ENCODE measurements around the gene PCDHGC5. TPM values are rescaled to one million over a fixed set of nuclear protein-coding genes. Genes with fewer than 3 reads are reported as not detected.

The PCDHGC5 gene
- total RNA-seq, 2 experiments from 2014 or later = not detected

DNA sequence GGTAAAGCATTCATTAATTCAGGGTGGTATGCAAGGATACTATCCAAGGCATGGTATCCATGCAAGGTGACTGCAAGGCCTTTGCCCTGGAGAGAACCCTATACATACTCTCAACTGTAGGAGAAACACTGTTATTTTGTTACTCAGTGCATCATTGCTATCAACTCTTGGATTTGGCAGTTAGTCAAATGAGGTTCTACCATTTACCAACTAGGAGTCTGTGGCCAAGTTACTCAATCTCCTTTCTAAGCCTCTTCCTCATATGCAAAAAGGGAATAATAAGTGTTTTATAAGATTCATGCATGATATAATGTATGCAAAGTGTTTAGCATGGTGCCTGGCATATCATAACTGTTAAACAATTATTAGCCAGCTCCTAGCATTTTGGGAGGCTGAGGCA is 9.1 kb upstream of the PCDHGC5 start:
- peaks cover 3% of the 10 kb centered on the region for H3K36me3 Mint-ChIP-seq (ENCODE audit: low read depth)
- ChIA-PET POLR2A (no interaction called here), CTCF (no interaction called here)
- H3K4me3 Mint-ChIP-seq = no peak overlapping the region
- peaks cover 80% of the 10 kb centered on the region for H3K27me3 Mint-ChIP-seq (ENCODE audit: low read depth)
- no peak overlapping the region for H3K27ac Mint-ChIP-seq
- peaks cover 29% of the 10 kb centered on the region for H3K4me1 Mint-ChIP-seq (ENCODE audit: low read depth)
- DNase-seq = no peak
- no peaks in the 10 kb centered on the region for H3K9me3 Mint-ChIP-seq (ENCODE audit: insufficient read depth)
- ATAC-seq = no peak

DNA sequence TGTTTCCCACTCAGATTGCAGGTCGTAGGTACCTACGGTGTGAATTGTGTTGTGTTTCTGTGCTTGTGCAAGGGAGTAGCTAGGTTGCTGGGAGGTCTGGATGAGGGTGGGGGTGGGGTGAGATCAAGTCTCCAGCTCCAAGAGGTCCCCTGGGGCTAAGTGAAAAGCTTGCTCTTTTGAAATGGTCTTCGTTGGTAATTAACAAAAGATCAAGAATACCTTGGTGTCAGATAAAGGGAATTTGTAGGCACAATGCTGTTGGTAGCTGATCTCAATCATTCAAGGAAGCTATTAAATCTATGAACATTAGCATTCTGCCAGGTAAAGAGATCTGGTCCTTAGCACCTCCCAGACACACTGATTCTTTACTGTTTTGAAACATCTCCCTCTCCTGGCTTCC is 5.0 kb upstream of the PCDHGC5 start:
- H3K4me1 Mint-ChIP-seq (ENCODE audit: low read depth) = peaks cover 3% of the 10 kb centered on the region

GRCh38 chr5:141484310-141484640 is 4.6 kb upstream of the PCDHGC5 start:
- DNase-seq = no peak
- peaks cover 74% of the 10 kb centered on the region for H3K27me3 Mint-ChIP-seq (ENCODE audit: low read depth)
- no peak overlapping the region for H3K4me3 Mint-ChIP-seq
- no peak for ATAC-seq
- peaks cover 3% of the 10 kb centered on the region for H3K4me1 Mint-ChIP-seq (ENCODE audit: low read depth)
- H3K27ac Mint-ChIP-seq = no peak overlapping the region
- CTCF ChIA-PET = no interaction called here
- POLR2A ChIA-PET = interaction anchor here (1.5 kb wide), 1 partner anchor 9 kb away, joined by 3 read pairs; no protein-coding TSS in a partner anchor
- H3K36me3 Mint-ChIP-seq (ENCODE audit: low read depth) = no peaks in the 10 kb centered on the region
- no peaks in the 10 kb centered on the region for H3K9me3 Mint-ChIP-seq (ENCODE audit: insufficient read depth)

More for the DNA sequence above, 5.0 kb upstream of the PCDHGC5 start:
- DNase-seq = no peak
- H3K27ac Mint-ChIP-seq = no peak overlapping the region
- no peaks in the 10 kb centered on the region for H3K36me3 Mint-ChIP-seq (ENCODE audit: low read depth)
- no peak overlapping the region for H3K4me3 Mint-ChIP-seq
- CTCF ChIA-PET = no interaction called here
- no peaks in the 10 kb centered on the region for H3K9me3 Mint-ChIP-seq (ENCODE audit: insufficient read depth)
- POLR2A ChIA-PET = interaction anchor here (1.5 kb wide), 1 partner anchor 9 kb away, joined by 3 read pairs; no protein-coding TSS in a partner anchor
- peaks cover 73% of the 10 kb centered on the region for H3K27me3 Mint-ChIP-seq (ENCODE audit: low read depth)
- ATAC-seq = no peak

DNA sequence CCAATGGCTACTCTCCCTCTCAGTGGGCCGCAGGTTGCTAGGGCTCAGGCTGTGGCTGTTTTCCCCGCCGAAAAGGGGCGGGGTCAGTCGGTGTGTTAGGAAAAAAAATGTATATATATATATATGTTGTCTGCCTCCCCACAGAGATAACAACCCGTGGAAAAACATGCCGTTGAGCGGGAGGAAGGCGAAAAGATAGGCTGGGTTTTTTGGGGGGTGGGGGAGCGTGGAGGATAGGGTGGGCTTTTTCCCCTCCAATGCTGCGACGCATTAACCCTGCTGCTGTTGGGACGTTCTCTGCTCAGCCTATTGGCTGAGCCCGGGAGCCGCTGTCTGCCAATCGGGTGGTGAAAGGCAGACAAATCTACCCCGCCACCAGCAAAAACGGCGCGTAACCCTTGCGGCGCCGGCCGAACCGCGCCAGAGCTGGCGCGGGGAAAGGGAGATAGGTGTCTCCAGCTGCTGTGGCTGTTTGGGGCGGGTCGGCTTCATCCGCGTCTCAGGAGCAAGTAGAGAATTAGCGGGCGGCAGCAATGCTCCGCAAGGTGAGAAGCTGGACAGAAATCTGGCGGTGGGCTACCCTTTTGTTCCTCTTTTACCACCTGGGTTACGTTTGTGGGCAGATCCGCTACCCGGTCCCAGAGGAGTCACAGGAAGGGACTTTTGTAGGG is 4.1 kb upstream of the PCDHGC5 start, which contains the start of gene PCDHGC4:
Gene PCDHGC4 (plus strand): TSS at position 390 of the 671 bp plus-strand sequence. CDS start 144 bp downstream, at position 534.
- no peak for ATAC-seq

DNA sequence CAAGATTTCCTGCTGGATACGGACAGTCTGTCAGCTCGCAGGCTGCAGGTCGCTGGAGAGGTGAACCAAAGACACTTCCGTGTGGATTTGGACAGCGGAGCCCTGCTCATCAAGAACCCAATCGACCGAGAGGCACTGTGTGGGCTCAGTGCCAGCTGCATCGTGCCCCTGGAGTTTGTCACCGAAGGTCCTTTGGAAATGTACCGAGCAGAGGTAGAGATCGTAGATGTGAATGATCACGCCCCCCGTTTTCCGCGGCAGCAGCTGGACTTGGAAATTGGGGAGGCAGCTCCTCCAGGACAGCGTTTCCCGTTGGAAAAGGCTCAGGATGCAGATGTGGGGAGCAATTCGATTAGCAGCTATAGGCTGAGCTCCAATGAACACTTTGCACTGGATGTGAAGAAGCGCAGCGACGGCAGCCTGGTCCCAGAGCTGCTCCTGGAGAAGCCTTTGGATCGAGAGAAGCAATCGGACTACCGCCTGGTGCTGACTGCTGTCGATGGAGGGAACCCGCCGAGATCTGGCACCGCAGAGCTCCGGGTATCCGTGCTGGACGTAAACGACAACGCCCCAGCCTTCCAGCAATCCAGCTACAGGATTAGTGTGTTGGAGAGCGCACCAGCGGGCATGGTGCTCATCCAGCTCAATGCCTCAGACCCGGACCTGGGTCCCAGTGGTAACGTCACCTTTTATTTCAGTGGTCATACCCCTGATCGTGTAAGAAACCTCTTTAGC is 3.4 kb upstream of the PCDHGC5 start:
- peaks cover 3% of the 10 kb centered on the region for H3K4me1 Mint-ChIP-seq (ENCODE audit: low read depth)
- ATAC-seq = no peak
- CTCF ChIA-PET = interaction anchor here (0.8 to 1.7 kb wide), 6 partner anchors 10 to 165 kb away, joined by 3 to 4 read pairs (median 3); partner anchors contain the start of genes PCDHGA11, PCDHGC3 and TAF7

More for the DNA sequence above, 4.1 kb upstream of the PCDHGC5 start, which contains the start of gene PCDHGC4:
- no peaks in the 10 kb centered on the region for H3K36me3 Mint-ChIP-seq (ENCODE audit: low read depth)
- peaks cover 74% of the 10 kb centered on the region for H3K27me3 Mint-ChIP-seq (ENCODE audit: low read depth)
- CTCF ChIA-PET = interaction anchor here (0.8 to 1.3 kb wide), 5 partner anchors 23 to 165 kb away, joined by 3 to 4 read pairs (median 3); partner anchors contain the start of genes PCDHGA11 and TAF7
- no peak within 1 kb of the TSS for H3K27ac Mint-ChIP-seq
- H3K4me1 Mint-ChIP-seq (ENCODE audit: low read depth) = peaks cover 3% of the 10 kb centered on the region
- no peaks in the 10 kb centered on the region for H3K9me3 Mint-ChIP-seq (ENCODE audit: insufficient read depth)
- H3K4me3 Mint-ChIP-seq = no peak within 1 kb of the TSS
- POLR2A ChIA-PET = interaction anchor here (1.5 kb wide), 1 partner anchor 8 kb away, joined by 3 read pairs; no protein-coding TSS in a partner anchor
- DNase-seq = no peak

GRCh38 chr5:141486091-141486490 is 2.8 kb upstream of the PCDHGC5 start:
- Mint-ChIP-seq H3K4me3 (no peak overlapping the region), H3K36me3 (ENCODE audit: low read depth) (no peaks in the 10 kb centered on the region), H3K9me3 (ENCODE audit: insufficient read depth) (no peaks in the 10 kb centered on the region), H3K27ac (no peak overlapping the region), H3K27me3 (ENCODE audit: low read depth) (peaks cover 78% of the 10 kb centered on the region), H3K4me1 (ENCODE audit: low read depth) (peaks cover 3% of the 10 kb centered on the region)
- ChIA-PET CTCF (interaction anchor here (1.3 to 1.7 kb wide), 2 partner anchors 11 to 166 kb away, joined by 3 read pairs; partner anchors contain the start of genes PCDHGC3 and TAF7), POLR2A (no interaction called here)
- DNase-seq (no peak), ATAC-seq (no peak)

More for the DNA sequence above, 3.4 kb upstream of the PCDHGC5 start:
- no peak overlapping the region for H3K4me3 Mint-ChIP-seq
- no peak for DNase-seq
- H3K27me3 Mint-ChIP-seq (ENCODE audit: low read depth) = peaks cover 76% of the 10 kb centered on the region
- POLR2A ChIA-PET = no interaction called here
- H3K27ac Mint-ChIP-seq = no peak overlapping the region
- no peaks in the 10 kb centered on the region for H3K36me3 Mint-ChIP-seq (ENCODE audit: low read depth)
- no peaks in the 10 kb centered on the region for H3K9me3 Mint-ChIP-seq (ENCODE audit: insufficient read depth)

- ATAC-seq = no peak
- Mint-ChIP-seq H3K9me3 (ENCODE audit: insufficient read depth) (no peaks in the 10 kb centered on the region), H3K4me3 (no peak overlapping the region), H3K36me3 (ENCODE audit: low read depth) (peaks cover 2% of the 10 kb centered on the region), H3K4me1 (ENCODE audit: low read depth) (peaks cover 6% of the 10 kb centered on the region), H3K27ac (no peak overlapping the region), H3K27me3 (ENCODE audit: low read depth) (peaks cover 83% of the 10 kb centered on the region)
- DNase-seq = no peak
- POLR2A ChIA-PET = no interaction called here
- CTCF ChIA-PET = interaction anchor here (1.7 kb wide), 1 partner anchor 12 kb away, joined by 3 read pairs; the partner anchor contains the start of gene PCDHGC3
Measured at GRCh38 chr5:141487131-141487530, 1.8 kb upstream of the PCDHGC5 start.

DNA sequence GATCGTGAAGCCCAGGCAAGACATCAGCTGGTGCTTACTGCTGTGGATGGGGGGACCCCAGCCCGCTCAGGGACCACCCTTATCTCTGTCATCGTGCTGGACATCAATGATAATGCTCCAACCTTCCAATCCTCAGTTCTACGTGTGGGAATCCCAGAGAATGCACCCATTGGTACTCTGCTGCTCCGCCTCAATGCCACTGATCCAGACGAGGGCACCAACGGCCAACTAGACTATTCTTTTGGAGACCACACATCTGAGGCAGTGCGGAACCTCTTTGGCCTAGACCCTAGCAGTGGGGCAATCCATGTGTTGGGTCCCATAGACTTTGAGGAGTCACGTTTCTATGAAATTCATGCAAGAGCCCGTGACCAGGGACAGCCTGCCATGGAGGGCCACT is 960 bp downstream of the PCDHGC5 start:
- ATAC-seq = no peak
- CTCF ChIA-PET = no interaction called here
- Mint-ChIP-seq H3K27me3 (ENCODE audit: low read depth) (peaks cover 83% of the 10 kb centered on the region), H3K9me3 (ENCODE audit: insufficient read depth) (no peaks in the 10 kb centered on the region), H3K36me3 (ENCODE audit: low read depth) (peaks cover 2% of the 10 kb centered on the region), H3K4me1 (ENCODE audit: low read depth) (peaks cover 8% of the 10 kb centered on the region), H3K4me3 (no peak overlapping the region), H3K27ac (no peak overlapping the region)
- no peak for DNase-seq
- POLR2A ChIA-PET = no interaction called here

GRCh38 chr5:141490271-141490670 is 1.4 kb downstream of the PCDHGC5 start:
- Mint-ChIP-seq H3K27ac (no peak overlapping the region), H3K9me3 (ENCODE audit: insufficient read depth) (no peaks in the 10 kb centered on the region), H3K4me3 (no peak overlapping the region), H3K4me1 (ENCODE audit: low read depth) (peaks cover 4% of the 10 kb centered on the region), H3K27me3 (ENCODE audit: low read depth) (peaks cover 81% of the 10 kb centered on the region), H3K36me3 (ENCODE audit: low read depth) (peaks cover 2% of the 10 kb centered on the region)
- POLR2A ChIA-PET = no interaction called here
- ATAC-seq (no peak), DNase-seq (no peak)
- CTCF ChIA-PET = no interaction called here

GRCh38 chr5:141490771-141491170 is 1.9 kb downstream of the PCDHGC5 start:
- DNase-seq = no peak
- H3K27me3 Mint-ChIP-seq (ENCODE audit: low read depth) = peaks cover 81% of the 10 kb centered on the region
- H3K4me1 Mint-ChIP-seq (ENCODE audit: low read depth) = peaks cover 4% of the 10 kb centered on the region
- no peak for ATAC-seq
- no peak overlapping the region for H3K4me3 Mint-ChIP-seq
- CTCF ChIA-PET = interaction anchor here (1.3 kb wide), 2 partner anchors 12 to 22 kb away, joined by 3 to 4 read pairs; no protein-coding TSS in a partner anchor
- no peaks in the 10 kb centered on the region for H3K9me3 Mint-ChIP-seq (ENCODE audit: insufficient read depth)
- H3K27ac Mint-ChIP-seq = no peak overlapping the region
- H3K36me3 Mint-ChIP-seq (ENCODE audit: low read depth) = peaks cover 2% of the 10 kb centered on the region
- POLR2A ChIA-PET = no interaction called here

DNA sequence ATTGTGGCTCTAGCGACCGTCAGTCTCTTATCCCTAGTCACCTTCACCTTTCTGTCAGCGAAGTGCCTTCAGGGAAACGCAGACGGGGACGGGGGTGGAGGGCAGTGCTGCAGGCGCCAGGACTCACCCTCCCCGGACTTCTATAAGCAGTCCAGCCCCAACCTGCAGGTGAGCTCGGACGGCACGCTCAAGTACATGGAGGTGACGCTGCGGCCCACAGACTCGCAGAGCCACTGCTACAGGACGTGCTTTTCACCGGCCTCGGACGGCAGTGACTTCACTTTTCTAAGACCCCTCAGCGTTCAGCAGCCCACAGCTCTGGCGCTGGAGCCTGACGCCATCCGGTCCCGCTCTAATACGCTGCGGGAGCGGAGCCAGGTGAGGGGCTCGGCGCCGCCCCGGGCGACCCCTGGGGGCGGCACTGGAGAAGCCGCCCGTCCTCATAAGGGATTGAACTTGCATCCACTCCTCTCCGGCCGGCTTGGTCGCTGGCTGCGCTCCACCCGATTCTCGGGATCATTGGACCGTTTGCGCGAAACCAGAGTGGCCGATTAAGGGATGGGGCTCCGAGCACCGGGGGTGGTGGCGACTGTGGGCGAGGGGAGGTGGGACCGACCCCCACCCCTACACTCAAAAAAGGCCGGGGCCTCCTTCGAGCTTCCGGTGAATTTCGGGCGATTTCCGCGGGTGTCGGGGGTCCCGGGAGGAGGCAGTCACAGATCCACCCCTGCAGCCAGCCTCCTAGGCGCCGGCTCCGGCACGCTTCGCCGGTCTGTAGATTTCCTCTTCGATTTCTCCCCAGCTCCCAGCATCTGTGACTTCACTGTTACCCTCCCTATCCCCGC is 2.7 kb downstream of the PCDHGC5 start:
- H3K36me3 Mint-ChIP-seq (ENCODE audit: low read depth) = peaks cover 2% of the 10 kb centered on the region
- H3K4me1 Mint-ChIP-seq (ENCODE audit: low read depth) = peaks cover 4% of the 10 kb centered on the region
- H3K9me3 Mint-ChIP-seq (ENCODE audit: insufficient read depth) = no peaks in the 10 kb centered on the region
- ChIA-PET POLR2A (no interaction called here), CTCF (interaction anchor here (1.0 to 1.3 kb wide), 3 partner anchors 13 to 71 kb away, joined by 3 to 5 read pairs (median 4); partner anchors contain the start of gene PCDHGA11)
- peaks cover 80% of the 10 kb centered on the region for H3K27me3 Mint-ChIP-seq (ENCODE audit: low read depth)
- no peak for ATAC-seq
- H3K27ac Mint-ChIP-seq = no peak overlapping the region
- no peak for DNase-seq
- peak overlapping the region; percentile 56 for H3K4me3 Mint-ChIP-seq

All from activated CD8-positive, alpha-beta T cell treated with anti-CD3 and anti-CD28 coated beads, Interleukin-2, amount 10 ng/mL, durations not matched to agents 7 days and 5 days (primary cell).